Measurements from ENCODE around the gene CRKL.

The CRKL gene

DNA sequence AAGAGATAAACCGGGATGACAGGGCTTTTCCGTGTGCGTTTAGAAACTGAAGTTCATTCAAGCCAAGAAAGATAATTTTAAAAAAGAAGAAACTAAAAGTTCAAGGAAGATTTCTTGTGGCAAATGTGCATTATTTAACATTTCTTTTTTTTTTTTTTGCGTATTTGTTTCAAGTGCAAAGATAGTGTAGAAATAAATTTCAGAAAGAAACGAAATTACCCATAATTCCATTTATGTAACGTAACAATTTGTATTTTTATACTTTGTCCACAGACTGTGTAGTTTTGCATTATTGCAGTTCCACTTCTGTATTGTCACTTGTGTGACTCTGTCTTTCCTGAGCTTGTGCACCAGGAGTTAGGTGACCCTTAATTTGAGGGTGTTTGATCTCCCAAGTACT, 34.4 kb upstream of the CRKL start:
- Histone ChIP-seq H3K4me1 (ENCODE audit: control insufficient read depth, insufficient read depth, low read length) (no peaks in the 10 kb centered on the region), H3K36me3 (ENCODE audit: control insufficient read depth in 2 of 2, insufficient read depth in 1 of 2, low read length in 2 of 2) (peaks cover 0 to 66% of the 10 kb centered on the region in 2 experiments; a peak in 2 of 3 replicates), H3K4me3 (ENCODE audit: low read depth, low read length) (no peak overlapping the region), H3K9me3 (ENCODE audit: control insufficient read depth, insufficient read depth, low read depth, low read length) (no peaks in the 10 kb centered on the region), H3K27ac (ENCODE audit: extremely low read depth, low read depth, low read length) (no peak overlapping the region)
- POLR2A ChIA-PET: no interaction called here
- TF ChIP-seq ZNF629 (tag by site-specific recombination; IDR thresholded peaks at IDR 0.05) (no peak), IKZF3 (tag by site-specific recombination; IDR thresholded peaks at IDR 0.05) (no peak), ZXDB (tag by site-specific recombination; IDR thresholded peaks at IDR 0.05) (no peak), ZNF174 (tag by site-specific recombination; IDR thresholded peaks at IDR 0.05) (no peak), ZNF2 (tag by site-specific recombination; IDR thresholded peaks at IDR 0.05) (no peak), ZFP3 (tag by site-specific recombination; IDR thresholded peaks at IDR 0.05; ENCODE audit: low read depth) (no peak), ZNF707 (tag by site-specific recombination; IDR thresholded peaks at IDR 0.05) (no peak)
- TF ChIP-seq, protein P1, sequence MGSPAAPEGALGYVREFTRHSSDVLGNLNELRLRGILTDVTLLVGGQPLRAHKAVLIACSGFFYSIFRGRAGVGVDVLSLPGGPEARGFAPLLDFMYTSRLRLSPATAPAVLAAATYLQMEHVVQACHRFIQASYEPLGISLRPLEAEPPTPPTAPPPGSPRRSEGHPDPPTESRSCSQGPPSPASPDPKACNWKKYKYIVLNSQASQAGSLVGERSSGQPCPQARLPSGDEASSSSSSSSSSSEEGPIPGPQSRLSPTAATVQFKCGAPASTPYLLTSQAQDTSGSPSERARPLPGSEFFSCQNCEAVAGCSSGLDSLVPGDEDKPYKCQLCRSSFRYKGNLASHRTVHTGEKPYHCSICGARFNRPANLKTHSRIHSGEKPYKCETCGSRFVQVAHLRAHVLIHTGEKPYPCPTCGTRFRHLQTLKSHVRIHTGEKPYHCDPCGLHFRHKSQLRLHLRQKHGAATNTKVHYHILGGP (tag by site-specific recombination; IDR thresholded peaks at IDR 0.05): no peak
- CTCF ChIA-PET: no interaction called here

GRCh38 chr22:20884454-20884853, 32.8 kb upstream of the CRKL start:
- CTCF ChIA-PET: interaction anchor here (0.6 to 2.6 kb wide), 8 partner anchors 9 to 153 kb away, joined by 3 to 31 read pairs (median 10); partner anchors contain the start of genes CRKL and LZTR1
- Histone ChIP-seq H3K4me1 (ENCODE audit: control insufficient read depth, insufficient read depth, low read length) (no peaks in the 10 kb centered on the region), H3K27ac (ENCODE audit: extremely low read depth, low read depth, low read length) (no peak overlapping the region), H3K36me3 (ENCODE audit: control insufficient read depth in 2 of 2, insufficient read depth in 1 of 2, low read length in 2 of 2) (peaks cover 0 to 76% of the 10 kb centered on the region in 2 experiments; a peak in 2 of 3 replicates), H3K9me3 (ENCODE audit: control insufficient read depth, insufficient read depth, low read depth, low read length) (no peaks in the 10 kb centered on the region), H3K4me3 (ENCODE audit: low read depth, low read length) (no peak overlapping the region)
- no peak for TF ChIP-seq HOXA7 (CRISPR knock-in tag; IDR thresholded peaks at IDR 0.05; ENCODE audit: borderline replicate concordance)
- TF ChIP-seq ZNF140 (tag by site-specific recombination; IDR thresholded peaks at IDR 0.05): no peak
- TF ChIP-seq ZNF23 (tag by site-specific recombination; IDR thresholded peaks at IDR 0.05; ENCODE audit: borderline replicate concordance): no peak
- TF ChIP-seq, protein P2, sequence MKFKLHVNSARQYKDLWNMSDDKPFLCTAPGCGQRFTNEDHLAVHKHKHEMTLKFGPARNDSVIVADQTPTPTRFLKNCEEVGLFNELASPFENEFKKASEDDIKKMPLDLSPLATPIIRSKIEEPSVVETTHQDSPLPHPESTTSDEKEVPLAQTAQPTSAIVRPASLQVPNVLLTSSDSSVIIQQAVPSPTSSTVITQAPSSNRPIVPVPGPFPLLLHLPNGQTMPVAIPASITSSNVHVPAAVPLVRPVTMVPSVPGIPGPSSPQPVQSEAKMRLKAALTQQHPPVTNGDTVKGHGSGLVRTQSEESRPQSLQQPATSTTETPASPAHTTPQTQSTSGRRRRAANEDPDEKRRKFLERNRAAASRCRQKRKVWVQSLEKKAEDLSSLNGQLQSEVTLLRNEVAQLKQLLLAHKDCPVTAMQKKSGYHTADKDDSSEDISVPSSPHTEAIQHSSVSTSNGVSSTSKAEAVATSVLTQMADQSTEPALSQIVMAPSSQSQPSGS (tag by site-specific recombination; IDR thresholded peaks at IDR 0.05; ENCODE audit: low read depth): no peak
- TF ChIP-seq ZNF530 (tag by site-specific recombination; IDR thresholded peaks at IDR 0.05; ENCODE audit: low read depth): no peak
- TF ChIP-seq ZNF26 (tag by site-specific recombination; IDR thresholded peaks at IDR 0.05): no peak
- TF ChIP-seq ZNF560 (tag by site-specific recombination; IDR thresholded peaks at IDR 0.05; ENCODE audit: borderline replicate concordance): no peak
- no peak for TF ChIP-seq ZNF664 (tag by site-specific recombination; IDR thresholded peaks at IDR 0.05)
- no peak for TF ChIP-seq ZNF610 (tag by site-specific recombination; IDR thresholded peaks at IDR 0.05; ENCODE audit: borderline replicate concordance)
- TF ChIP-seq ZNF174 (tag by site-specific recombination; IDR thresholded peaks at IDR 0.05): no peak
- TF ChIP-seq, protein P3, sequence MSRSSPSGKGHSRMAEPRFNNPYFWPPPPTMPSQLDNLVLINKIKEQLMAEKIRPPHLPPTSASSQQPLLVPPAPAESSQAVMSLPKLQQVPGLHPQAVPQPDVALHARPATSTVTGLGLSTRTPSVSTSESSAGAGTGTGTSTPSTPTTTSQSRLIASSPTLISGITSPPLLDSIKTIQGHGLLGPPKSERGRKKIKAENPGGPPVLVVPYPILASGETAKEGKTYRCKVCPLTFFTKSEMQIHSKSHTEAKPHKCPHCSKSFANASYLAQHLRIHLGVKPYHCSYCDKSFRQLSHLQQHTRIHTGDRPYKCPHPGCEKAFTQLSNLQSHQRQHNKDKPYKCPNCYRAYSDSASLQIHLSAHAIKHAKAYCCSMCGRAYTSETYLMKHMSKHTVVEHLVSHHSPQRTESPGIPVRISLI (tag by site-specific recombination; IDR thresholded peaks at IDR 0.05): no peak
- no peak for TF ChIP-seq ZNF112 (tag by site-specific recombination; IDR thresholded peaks at IDR 0.05)
- TF ChIP-seq, protein P4, sequence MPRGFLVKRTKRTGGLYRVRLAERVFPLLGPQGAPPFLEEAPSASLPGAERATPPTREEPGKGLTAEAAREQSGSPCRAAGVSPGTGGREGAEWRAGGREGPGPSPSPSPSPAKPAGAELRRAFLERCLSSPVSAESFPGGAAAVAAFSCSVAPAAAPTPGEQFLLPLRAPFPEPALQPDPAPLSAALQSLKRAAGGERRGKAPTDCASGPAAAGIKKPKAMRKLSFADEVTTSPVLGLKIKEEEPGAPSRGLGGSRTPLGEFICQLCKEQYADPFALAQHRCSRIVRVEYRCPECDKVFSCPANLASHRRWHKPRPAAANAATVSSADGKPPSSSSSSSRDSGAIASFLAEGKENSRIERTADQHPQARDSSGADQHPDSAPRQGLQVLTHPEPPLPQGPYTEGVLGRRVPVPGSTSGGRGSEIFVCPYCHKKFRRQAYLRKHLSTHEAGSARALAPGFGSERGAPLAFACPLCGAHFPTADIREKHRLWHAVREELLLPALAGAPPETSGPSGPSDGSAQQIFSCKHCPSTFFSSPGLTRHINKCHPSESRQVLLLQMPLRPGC (tag by site-specific recombination; IDR thresholded peaks at IDR 0.05): no peak
- POLR2A ChIA-PET: interaction anchor here (1.7 kb wide), 1 partner anchor 114 kb away, joined by 10 read pairs; no protein-coding TSS in a partner anchor

Measured in HEK293 (cell line).